GM12891 (cell line): ENCODE results near the gene PNMA6A.
"Not testable (repeated sequence)": the region's sequence is repeated elsewhere in the genome, so short reads cannot be mapped to it uniquely, and the experiment has no call there.

ENCODE experiments used
- POLR2A ChIP-seq: IDR thresholded peaks from 2 replicates; pipeline ENCODE4 v1.6.1; 2011; ENCODE audit warnings: low read depth, low read length, control low read depth
- POLR2AphosphoS5 ChIP-seq: IDR thresholded peaks from 2 replicates; pipeline ENCODE4 v1.6.1; 2011; ENCODE audit warnings: low read depth, low read length, control low read depth
- TAF1 ChIP-seq: IDR thresholded peaks from 2 replicates; pipeline ENCODE4 v1.6.1; 2011; ENCODE audit warnings: low read depth, low read length, control low read depth

GRCh38 chrX:153117754-153118153 lies 45.5 kb downstream of the PNMA6A start:
- not testable (repeated sequence) for TF ChIP-seq POLR2A, TAF1, POLR2AphosphoS5
